Right forelimb (tissue), 1 donor: ENCODE data around the gene BDKRB2.
"Not testable (repeated sequence)": the region's sequence is repeated elsewhere in the genome, so short reads cannot be mapped to it uniquely, and the experiment has no call there.

Source experiments
- DNase-seq: peaks from one replicate; pipeline ENCODE4 v3.0.0-alpha.2; 2018

BDKRB2 gene

DNA sequence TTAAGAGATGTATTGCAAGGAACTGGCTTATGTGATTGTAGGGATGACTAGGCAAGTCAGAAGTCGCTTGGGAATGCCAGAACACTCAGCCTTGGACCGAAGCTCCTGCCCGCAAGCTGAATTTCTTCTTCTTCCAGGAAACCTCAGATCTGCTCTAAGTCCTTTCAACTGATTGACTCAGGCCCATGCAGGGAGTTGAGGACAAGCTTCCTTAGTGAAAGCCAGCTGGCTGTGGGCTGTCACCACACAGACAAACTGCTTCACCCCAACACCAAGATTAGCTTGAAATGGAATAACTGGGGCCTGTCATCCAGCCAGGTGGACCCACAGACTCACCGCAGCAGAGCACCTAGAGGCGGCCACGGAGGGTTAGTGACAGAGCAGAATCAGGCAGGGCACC is 24.7 kb downstream of the BDKRB2 start:
- no peak for DNase-seq

DNA sequence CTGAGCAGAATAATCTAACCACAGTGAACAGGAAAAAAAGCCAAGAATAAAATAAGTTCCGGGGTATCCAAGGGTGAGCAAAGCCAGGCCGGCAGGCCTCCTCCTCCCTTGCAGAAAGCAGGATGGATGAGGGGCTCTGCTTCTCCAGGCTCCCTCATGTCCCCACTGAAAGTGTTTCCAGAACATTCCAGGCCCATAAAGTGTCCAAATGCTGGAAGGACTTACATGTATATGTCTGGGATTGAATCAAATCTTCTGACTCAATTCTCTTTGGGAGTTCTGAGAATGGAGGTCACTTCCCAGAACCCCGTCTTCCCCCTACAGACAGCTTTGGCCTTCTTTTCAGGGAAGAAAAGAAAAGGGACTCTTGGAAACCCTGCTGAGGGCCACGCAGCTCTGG is 26.4 kb downstream of the BDKRB2 start:
- no peak for DNase-seq

DNA sequence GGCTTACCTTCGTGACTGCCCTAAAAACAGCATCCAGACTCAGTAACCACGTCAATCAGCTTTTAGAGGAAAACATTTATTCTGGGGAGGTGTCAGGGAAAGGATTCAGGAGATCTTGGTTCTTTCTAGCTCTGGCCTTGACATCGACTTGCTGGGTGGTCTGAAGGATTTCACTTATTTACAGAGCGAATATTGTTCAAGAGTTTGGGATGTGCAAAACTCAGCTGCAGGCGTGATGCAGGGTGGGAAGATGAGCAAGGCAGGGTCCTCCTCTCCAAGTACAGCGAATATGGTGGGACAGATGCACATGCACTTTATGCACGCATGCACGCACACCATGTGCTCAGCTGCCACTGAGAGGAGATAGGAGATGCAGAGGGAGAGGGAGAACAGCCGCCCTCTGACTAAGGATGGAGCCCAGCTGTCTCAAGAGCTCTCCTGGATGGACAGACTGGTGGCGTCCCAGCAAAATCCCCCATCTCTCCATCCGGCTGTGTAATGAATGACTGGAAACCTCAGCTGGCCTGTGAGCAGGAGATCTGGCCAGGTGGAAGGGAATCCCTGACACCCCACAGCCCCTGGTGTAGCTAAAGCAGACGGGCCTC is 27.0 kb downstream of the BDKRB2 start:
- DNase-seq, result no peak

DNA sequence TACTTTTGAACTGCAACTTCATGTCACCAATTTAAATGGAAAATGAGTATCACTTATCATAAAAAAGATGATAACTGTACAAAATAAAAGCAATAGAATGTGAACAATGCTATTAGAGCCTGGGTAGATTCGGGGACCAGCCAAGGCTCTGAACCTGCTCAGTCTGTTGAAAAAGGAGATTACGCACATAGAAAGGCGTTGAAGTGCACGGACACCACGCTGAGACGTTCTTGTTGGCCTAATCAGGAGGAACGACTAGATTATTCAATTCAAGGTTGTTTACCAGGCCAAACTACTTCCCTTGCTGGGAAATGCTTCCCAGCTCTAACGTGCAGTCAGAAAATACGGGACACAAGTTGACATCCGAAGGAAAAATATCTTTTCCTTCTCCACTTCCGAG is 27.9 kb downstream of the BDKRB2 start:
- no peak for DNase-seq

DNA sequence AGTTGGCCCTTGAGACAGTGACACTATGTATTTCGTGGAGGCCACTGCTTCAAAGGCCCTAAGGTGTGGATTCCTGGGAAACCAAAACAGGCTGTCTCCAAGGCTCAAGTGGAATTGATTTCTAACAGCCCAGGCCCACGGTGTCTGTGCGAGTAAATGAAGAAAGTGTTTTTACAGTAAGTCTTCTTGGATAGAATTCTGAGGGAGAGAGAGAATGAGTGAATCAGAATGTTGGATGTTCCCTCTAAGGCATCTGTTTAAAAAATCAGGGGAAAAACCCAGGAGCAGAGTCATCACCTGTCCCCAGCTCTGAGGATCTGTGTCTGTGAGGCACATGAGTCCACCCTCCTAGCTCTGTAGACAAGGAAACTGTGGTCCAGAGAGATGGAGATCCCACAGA is 29.0 kb downstream of the BDKRB2 start:
- DNase-seq, result no peak

DNA sequence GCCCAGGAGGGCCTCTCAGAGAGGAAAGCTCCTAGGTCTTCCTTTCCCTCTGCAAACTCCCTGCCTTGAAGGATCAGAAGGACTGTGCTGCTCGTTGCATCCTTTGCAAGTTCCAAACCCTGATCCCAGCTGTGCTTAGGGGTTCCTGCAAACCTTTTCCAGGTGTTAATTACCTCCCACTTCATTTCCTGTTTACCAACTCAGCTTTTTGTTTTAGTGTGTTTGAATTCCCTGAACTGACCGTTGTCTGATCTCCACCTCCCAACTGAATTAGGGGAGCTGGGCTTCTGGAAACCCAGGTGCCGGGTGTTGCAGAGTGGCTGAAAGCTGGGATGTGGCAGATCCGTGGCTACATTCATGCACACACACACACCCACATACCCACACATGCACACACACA is 30.8 kb downstream of the BDKRB2 start:
- no peak for DNase-seq

DNA sequence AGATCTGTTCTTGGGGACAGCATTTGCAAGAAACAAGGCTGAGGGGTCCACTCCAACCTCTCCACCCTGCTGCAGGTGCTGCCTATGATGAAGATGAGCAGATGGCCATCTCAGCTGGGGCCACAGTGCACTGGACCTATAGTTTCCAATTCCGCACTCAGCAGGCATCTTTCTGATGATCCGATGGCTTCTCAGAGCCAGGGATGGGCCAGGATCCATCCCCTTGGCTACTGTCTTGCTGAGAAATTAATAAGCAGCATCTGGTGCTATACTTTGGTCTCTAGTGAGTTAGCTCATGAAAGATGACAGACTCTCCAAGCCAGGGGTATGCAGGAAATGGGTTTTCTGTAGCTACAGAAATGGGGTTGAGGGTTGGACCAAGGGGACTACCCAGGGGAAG is 33.0 kb downstream of the BDKRB2 start:
- DNase-seq, result no peak

DNA sequence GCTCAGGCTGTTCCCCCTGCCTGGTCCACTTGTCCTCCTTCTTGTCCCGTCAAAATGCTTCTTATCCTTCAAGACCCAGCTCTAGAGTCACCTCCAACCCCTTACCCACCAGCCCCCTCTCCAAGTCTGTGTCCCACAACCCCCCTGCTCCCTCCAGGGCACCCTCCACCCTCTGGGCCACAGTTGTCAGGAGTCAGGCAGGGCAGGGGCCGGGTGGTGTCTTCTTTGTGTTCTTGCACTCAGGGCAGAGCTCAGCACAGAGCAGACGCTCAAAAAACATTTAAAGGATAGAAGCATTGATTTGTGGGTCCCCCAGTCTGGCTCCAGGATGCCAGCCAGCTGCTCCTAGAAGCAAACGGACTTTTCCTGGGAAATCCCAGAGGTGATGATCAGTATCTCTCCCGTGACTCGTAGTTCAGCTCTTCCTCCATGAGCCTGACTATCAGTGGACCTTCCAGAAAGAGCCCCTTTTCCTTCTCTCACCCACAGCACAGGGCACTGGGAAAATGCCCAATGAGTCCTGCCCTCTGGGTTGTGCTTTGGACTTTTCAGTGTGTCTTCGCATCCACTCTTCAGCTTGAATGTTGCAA is 34.1 kb downstream of the BDKRB2 start:
- no peak for DNase-seq

DNA sequence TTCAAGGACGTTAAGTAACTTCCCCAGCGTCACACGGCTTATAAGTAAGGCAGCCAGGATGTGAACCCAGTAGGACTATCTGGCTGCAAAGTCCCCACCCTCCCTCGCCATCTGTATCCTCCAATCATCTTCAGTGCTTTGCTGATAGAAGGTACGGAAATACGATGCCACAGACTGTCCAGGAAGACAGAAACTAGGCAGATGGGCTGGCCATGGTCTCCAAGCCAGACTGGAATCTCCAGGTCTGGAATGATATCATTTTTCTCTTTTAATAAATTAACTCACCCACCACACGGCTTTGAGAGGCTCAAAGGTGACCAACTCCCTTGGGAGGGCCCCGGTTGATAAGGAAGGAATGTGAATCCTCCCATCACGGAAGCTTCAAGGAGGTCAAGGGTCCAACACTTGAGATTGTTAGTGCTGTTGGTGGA is 35.1 kb downstream of the BDKRB2 start:
- no peak for DNase-seq

DNA sequence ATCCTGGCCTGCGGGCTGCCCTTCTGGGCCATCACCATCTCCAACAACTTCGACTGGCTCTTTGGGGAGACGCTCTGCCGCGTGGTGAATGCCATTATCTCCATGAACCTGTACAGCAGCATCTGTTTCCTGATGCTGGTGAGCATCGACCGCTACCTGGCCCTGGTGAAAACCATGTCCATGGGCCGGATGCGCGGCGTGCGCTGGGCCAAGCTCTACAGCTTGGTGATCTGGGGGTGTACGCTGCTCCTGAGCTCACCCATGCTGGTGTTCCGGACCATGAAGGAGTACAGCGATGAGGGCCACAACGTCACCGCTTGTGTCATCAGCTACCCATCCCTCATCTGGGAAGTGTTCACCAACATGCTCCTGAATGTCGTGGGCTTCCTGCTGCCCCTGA is 36.0 kb downstream of the BDKRB2 start:
- no peak for DNase-seq

DNA sequence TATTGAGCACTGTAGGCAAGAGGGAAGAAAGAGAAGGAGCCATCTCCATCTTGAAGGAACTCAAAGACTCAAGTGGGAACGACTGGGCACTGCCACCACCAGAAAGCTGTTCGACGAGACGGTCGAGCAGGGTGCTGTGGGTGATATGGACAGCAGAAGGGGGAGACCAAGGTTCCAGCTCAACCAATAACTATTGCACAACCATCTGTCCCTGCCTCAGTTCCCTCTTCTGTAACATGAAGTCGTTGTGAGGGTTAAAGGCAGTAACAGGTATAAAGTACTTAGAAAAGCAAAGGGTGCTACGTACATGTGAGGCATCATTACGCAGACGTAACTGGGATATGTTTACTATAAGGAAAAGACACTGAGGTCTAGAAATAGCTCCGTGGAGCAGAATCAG is 37.5 kb downstream of the BDKRB2 start:
- no peak for DNase-seq

DNA sequence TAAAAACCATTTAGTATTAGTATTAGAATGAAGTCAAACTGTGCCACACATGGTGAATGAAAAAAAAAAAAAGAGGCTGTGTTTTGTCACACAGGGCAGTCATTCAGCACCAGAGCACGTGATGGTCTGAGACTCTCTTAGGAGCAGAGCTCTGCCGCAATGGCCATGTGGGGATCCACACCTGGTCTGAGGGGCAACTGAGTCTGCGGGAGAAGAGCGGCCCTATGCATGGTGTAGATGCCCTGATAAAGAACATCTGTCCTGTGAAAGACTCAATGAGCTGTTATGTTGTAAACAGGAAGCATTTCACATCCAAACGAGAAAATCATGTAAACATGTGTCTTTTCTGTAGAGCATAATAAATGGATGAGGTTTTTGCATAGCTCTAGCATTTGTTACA is 39.1 kb downstream of the BDKRB2 start:
- no peak for DNase-seq

DNA sequence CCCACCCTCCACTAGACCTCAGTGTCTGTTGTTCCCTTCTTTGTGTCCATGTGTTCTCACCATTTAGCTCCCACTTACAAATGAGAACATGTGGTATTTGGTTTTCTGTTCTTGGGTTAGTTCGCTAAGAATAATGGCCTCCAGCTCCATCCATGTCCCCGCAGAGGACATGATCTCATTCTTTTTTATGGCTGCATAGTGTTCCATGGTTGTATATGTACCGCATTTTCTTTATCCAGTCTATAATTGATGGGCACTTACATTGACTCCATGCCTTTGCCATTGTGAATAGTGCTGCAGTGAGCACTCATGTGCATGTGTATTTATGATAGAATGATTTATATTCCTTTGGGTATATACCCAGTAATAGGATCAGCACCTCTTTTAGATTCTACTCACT is 40.4 kb downstream of the BDKRB2 start:
- not testable (repeated sequence) for DNase-seq

DNA sequence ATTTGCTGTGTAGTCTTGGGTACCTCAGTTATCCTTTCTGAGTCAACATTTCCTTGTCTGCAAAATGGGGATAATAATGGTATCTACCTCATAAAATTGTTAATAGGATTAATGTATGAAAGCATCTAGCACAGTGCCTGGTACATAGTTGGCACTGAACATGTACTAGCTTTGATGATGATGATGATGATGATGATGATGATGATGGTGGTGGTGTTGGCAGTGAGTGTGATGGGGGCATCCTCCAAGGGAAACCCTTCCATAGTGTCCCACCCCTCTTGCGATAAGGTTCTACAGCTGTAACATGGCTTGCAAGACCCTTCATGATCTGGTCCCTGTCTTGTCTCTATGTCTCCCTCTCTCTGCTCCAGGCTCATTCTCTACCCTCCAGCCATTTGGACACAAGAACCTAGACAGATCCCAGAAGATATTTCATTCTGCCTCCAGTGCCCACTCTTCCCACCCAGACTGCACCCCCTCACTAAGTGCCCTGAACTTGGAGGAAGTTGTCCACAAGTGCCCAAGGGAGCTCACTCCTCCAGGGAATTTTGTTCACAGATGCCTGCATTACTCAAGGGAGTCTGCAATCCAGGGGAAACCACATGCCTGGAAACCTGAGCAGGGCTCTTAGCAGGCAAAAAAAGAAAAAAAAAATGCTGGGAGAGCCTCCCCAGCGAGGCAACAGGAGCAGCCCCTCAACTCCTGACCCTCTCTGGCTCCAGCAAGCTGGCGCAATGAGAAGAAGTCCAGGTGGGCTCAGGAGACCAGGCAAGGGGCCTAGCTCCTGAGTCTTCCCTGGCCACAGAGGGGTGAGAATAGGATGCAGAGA is 41.3 kb downstream of the BDKRB2 start:
- DNase-seq, result no peak

DNA sequence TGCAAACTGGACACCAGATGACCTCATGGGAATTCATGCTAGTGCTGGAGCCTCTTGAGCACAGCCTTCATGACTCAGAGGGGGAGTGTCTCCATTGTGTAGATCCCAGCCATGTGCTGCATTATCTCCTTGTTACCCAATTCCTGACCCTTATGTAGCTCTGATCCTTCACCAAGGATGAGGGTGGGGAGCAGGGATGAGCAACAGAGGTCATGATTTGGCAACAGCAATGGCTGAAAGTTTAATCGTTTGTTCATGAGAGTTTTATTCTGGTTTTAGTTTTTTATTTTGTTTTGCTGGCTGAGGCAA is 41.9 kb downstream of the BDKRB2 start:
- no peak for DNase-seq

DNA sequence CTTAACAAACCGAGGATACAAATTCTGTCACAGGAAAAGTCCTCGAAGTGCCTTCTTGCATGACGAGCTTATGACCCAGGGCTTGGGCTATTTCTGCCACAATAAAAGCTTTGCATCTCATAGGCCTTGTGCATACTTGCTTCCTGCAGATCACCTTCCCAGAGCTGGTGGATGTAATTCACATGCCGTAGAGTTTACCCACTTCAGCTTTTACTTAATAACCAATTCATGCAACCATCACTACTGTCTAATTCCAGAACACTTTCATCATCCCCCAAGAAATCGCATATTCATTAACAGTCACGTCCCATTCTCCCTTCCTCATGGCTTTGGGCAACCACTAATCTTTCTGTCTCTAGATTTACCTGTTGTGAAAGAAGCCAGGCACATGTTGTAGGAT is 42.4 kb downstream of the BDKRB2 start:
- peak; percentile 26 for DNase-seq

DNA sequence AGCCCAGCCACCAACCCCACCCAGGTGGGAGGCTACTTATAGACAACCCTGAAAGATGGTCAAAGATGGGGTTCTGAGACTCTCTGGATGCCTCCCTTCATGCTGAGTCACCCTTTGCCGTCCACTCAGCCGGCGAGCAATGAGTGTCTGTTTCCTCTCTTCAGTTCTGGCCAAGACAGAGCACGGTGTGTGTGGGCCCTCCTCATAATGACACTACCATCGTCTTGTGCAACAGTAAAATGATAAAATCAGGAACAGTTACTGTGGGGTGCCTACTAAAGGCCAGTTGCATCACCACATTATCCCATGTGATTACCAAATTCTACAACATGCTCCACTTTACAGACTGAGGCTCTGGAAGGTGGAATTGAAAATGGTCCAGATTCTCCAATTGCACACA is 44.4 kb downstream of the BDKRB2 start:
- DNase-seq, result no peak

DNA sequence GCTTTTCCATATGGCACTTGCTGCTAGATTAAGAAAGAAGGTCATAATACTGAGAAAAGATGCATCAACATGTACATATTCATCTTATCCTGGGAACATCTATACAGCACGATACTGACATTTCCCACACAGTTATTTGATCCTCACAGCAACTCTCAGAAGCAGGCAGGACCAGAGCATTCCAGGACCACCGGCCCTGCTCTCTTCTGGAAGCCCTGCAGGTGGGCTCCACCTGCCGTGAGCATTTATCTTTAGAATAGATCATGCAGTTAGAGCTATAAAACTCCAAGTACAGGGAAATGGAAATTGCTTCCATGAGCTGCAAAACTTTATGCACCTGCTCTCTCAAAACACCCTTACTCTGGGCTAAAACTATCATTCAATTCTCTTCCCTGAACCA is 45.8 kb downstream of the BDKRB2 start:
- no peak for DNase-seq

DNA sequence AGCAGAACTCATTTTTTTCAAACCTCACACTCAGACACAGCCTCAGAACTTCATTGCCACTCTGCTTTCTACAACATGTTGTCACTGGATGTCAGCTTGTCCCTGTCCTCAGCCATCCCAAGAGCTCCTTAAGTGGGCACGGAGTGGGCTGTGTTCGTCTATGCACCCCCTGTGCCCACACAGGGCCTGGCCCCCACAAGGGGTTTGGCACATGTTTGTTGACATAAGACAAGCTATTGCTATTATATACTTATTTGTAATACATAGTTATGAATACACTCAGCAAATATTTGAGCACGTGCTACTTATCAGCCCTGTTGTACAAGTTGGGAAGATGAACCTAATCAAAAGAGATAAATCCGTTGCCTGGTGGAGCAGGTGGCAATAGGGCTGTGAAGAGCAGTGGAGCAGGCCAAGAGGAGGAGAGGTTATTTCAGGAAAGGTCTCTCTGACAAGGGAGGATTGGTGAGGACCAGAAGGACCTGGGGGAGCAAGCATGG is 47.1 kb downstream of the BDKRB2 start:
- DNase-seq, result no peak

DNA sequence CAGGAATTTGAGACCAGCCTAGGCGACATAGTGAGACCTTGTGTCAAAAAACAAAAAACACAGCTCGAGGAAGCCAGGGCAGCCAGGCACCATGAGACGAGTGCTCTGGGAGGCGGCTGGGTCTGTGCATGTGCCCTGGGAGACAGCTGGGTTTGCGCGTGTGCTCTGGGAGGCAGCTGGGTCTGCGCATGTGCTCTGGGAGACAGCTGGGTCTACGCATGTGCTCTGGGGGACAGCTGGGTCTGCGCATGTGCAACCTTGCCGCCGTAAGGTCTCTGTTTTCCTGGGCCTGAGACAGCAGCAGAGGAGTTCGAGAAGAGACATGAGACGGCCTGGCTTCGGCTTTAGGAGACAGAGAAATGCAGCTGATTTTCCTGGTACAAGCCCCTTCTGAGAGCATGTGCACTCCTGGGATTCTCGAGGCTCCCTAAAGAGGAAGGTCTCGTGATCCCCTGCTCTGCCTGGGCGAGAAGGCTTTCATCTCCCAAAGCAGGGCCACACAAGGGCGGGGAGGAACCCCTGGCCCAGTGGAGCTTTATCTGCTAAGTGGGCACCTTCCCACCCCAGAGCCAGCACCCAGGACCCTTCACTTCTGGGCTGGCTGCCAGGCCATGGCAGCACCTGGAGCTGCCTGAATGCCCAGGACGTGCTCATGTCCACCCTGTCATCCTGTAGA is 47.8 kb downstream of the BDKRB2 start:
- no peak for DNase-seq

DNA sequence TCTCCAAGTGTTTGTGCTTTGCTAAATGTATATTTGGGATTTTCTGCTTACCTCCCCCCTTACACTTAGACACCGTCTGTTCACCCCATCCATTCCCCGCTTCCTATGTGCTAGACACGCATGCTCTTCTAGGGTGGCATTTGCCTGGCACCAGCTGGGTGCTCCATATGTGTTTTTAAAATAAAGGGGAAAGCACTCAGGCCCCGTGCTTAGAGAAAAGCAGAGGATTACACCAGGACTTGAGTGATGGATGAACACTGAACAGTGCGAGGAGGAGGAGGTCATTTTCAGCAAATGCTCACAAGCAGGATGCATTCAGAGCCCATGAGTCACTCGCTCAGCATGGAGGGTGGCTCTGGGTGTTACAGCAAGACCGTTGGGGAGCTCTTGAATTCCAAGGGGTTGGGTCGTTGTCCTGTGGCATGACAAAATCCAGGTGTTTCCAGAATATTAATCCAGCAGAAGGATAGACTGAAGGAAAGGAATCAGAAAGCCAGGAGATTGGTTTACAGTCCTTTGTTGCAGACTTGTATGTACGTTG is 48.4 kb downstream of the BDKRB2 start:
- DNase-seq, result no peak

DNA sequence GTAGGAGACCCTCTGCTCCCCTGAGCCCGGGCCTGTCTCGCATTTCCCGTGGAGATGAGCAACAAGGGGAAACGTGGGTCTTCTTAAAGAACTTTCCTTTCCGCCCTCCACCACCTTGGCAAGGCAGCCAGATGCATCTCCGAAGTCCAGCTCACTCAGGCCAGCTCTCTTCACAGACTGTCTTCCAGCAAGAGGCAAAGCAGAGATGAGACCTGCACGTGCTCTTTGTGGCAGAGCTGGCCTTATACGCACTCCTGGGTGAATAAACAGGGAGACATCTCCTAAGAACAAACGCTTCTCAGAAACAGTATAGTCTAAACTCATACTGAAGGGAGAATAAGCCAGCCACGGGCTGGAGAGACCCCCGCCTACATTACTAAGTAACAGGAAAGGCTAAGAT is 50.0 kb downstream of the BDKRB2 start:
- no peak for DNase-seq
